ENCODE data around the gene ANAPC16.
"Not testable (repeated sequence)": the region's sequence is repeated elsewhere in the genome, so short reads cannot be mapped to it uniquely, and the experiment has no call there.

Gene ANAPC16

GRCh38 chr10:72245949-72246525, 30.2 kb downstream of the ANAPC16 start:
- no peak for DNase-seq

- DNase-seq: peak; percentile 70
These were observed 32.8 kb downstream of the ANAPC16 start for GRCh38 chr10:72248468-72249151.

- not testable (repeated sequence) for DNase-seq
These were observed 33.5 kb downstream of the ANAPC16 start for GRCh38 chr10:72249176-72249862.

- no peak for DNase-seq
These were observed 34.9 kb downstream of the ANAPC16 start for GRCh38 chr10:72250666-72251065.

- DNase-seq: no peak
These were observed 35.8 kb downstream of the ANAPC16 start for GRCh38 chr10:72251635-72252034.

GRCh38 chr10:72252972-72253371, 37.2 kb downstream of the ANAPC16 start:
- DNase-seq: no peak

- DNase-seq: no peak
These were observed 37.8 kb downstream of the ANAPC16 start for GRCh38 chr10:72253578-72253977.

- peak; percentile 51 for DNase-seq
These were observed 39.2 kb downstream of the ANAPC16 start for GRCh38 chr10:72254813-72255568.

- no peak for DNase-seq
These were observed 40.3 kb downstream of the ANAPC16 start for GRCh38 chr10:72255977-72256729.

GRCh38 chr10:72257051-72257892, 41.5 kb downstream of the ANAPC16 start:
- no peak for DNase-seq

GRCh38 chr10:72258617-72259016, 42.8 kb downstream of the ANAPC16 start:
- DNase-seq: no peak

GRCh38 chr10:72259491-72260238, 43.9 kb downstream of the ANAPC16 start:
- DNase-seq: no peak

- DNase-seq: peak; percentile 87
These were observed 44.6 kb downstream of the ANAPC16 start for GRCh38 chr10:72260239-72260975.

- no peak for DNase-seq
These were observed 45.4 kb downstream of the ANAPC16 start for GRCh38 chr10:72260976-72261783.

- no peak for DNase-seq
These were observed 46.1 kb downstream of the ANAPC16 start for GRCh38 chr10:72261784-72262404.

GRCh38 chr10:72263613-72264241, 47.9 kb downstream of the ANAPC16 start:
- peak; percentile 40 for DNase-seq

GRCh38 chr10:72264536-72264935, 48.7 kb downstream of the ANAPC16 start:
- DNase-seq: no peak

- no peak for DNase-seq
These were observed 49.7 kb downstream of the ANAPC16 start for GRCh38 chr10:72265508-72265907.

Data from activated T-cell treated with anti-CD3 and anti-CD28 coated beads, Interleukin-2, amount 50 U/mL, for 1 hour (primary cell).